H1 (cell line): ENCODE measurements around the gene TCERG1L. TPM values are rescaled to one million over a fixed set of nuclear protein-coding genes. Genes with fewer than 3 reads are reported as not detected.

ENCODE experiments used
- CTBP2 ChIP-seq: IDR thresholded peaks from 2 replicates; pipeline ENCODE4 v1.7.0; 2011; ENCODE audit warnings: borderline replicate concordance, mild to moderate bottlenecking, moderate library complexity, mixed read lengths, low read length; ENCODE audit not compliant: insufficient read depth, insufficient read length
- EZH2 ChIP-seq: fragments of 200-600 bp; sonication (generic); IDR thresholded peaks from 2 replicates; pipeline ENCODE4 v1.7.1; 2012; ENCODE audit warnings: low read depth, mild to moderate bottlenecking, moderate library complexity, low read length, inconsistent platforms; ENCODE audit not compliant: severe bottlenecking
- FOSL1 ChIP-seq: IDR thresholded peaks from 2 replicates; pipeline ENCODE4 v1.6.1; 2011; ENCODE audit warnings: mild to moderate bottlenecking, low read depth, low read length, moderate library complexity; ENCODE audit not compliant: insufficient read depth
- KDM5A ChIP-seq: fragments of 200-600 bp; IDR thresholded peaks from 2 replicates; pipeline ENCODE4 v1.7.1; 2012; ENCODE audit warnings: mild to moderate bottlenecking, low read length, inconsistent platforms, mixed read lengths
- NRF1 ChIP-seq: IDR thresholded peaks from 2 replicates; pipeline ENCODE4 v1.6.1; 2011; ENCODE audit warnings: mild to moderate bottlenecking, low read depth, low read length, improper control_type of control experiment
- POU5F1 ChIP-seq: IDR thresholded peaks from 2 replicates; pipeline ENCODE4 v1.6.1; 2011; ENCODE audit warnings: low read depth, mild to moderate bottlenecking, low read length, moderate library complexity
- RAD21 ChIP-seq, 2 experiments: IDR thresholded peaks in 1 of 2; conservative IDR thresholded peaks in 1 of 2; 2 replicates each; pipeline ENCODE4 v1.6.1; 2011; ENCODE audit warnings: low read depth in 2 of 2, low read length in 2 of 2, improper control_type of control experiment in 1 of 2, inconsistent platforms in 1 of 2, mild to moderate bottlenecking in 1 of 2, moderate library complexity in 1 of 2
- RBBP5 ChIP-seq: IDR thresholded peaks from 2 replicates; pipeline ENCODE4 v1.7.1; 2012; ENCODE audit warnings: low read depth, mild to moderate bottlenecking, inconsistent platforms, low read length, moderate library complexity, borderline replicate concordance
- SIRT6 ChIP-seq: IDR thresholded peaks from one replicate; pipeline ENCODE4 v1.7.1; 2012; ENCODE audit warnings: low read length, inconsistent platforms
- polyA plus RNA-seq, 7 experiments: library from polyadenylated mRNA; depleted of rRNA in 3 of 7; stranded (reverse) in 5 of 7; unstranded in 2 of 7; fragments of >200 nt in 5 of 7; fragments of 200-250 nt in 2 of 7; gene quantifications; 1 replicate in 5 of 7; 2 replicates in 1 of 7; 4 replicates in 1 of 7; pipeline versions ENCODE4 v1.2.1 to v1.2.3, GENCODE V29; 2011 to 2013; ENCODE audit warnings: missing spikeins in 2 of 7, mixed read lengths in 2 of 7
- total RNA-seq: library from RNA; stranded (reverse); fragmentation: NEBNext Ultra II Directional; extraction: Animal tissue kit (Norgen Biotek cat#: 25700); gene quantifications from 2 replicates; pipeline ENCODE4 v1.2.1, GENCODE V29; 2021

TCERG1L gene
- total and polyA plus RNA-seq, 2 of the 8 experiments (the other 6 are each of a cell fraction or from before 2014, with no cell fraction given), result 3.9 to 6.9 TPM

- no peak for TF ChIP-seq RAD21 (IDR thresholded peaks at IDR 0.05 in 1 of 2, conservative IDR thresholded peaks at IDR 0.05 in 1 of 2; ENCODE audit: low read depth in 2 of 2, low read length in 2 of 2)
- TF ChIP-seq EZH2, result no peak
- TF ChIP-seq NRF1, result no peak
- no peak for TF ChIP-seq KDM5A
- no peak for TF ChIP-seq FOSL1
- TF ChIP-seq SIRT6, result no peak
- no peak for TF ChIP-seq POU5F1
- TF ChIP-seq CTBP2, result no peak
- no peak for TF ChIP-seq RBBP5
Measured at GRCh38 chr10:131056091-131056579, 255.4 kb downstream of the TCERG1L start (continued).
